Measurements from ENCODE around the gene CCDC92B. TPM values are rescaled to one million over a fixed set of nuclear protein-coding genes. Genes with fewer than 3 reads are reported as not detected.
A peak's percentile ranks its signal among the peaks of the same experiment; 100 is the strongest.

CCDC92B gene
- total RNA-seq, 4 donors from 2014 or later = 0.15 to 0.57 (median 0.35) TPM; not detected in 1

DNA sequence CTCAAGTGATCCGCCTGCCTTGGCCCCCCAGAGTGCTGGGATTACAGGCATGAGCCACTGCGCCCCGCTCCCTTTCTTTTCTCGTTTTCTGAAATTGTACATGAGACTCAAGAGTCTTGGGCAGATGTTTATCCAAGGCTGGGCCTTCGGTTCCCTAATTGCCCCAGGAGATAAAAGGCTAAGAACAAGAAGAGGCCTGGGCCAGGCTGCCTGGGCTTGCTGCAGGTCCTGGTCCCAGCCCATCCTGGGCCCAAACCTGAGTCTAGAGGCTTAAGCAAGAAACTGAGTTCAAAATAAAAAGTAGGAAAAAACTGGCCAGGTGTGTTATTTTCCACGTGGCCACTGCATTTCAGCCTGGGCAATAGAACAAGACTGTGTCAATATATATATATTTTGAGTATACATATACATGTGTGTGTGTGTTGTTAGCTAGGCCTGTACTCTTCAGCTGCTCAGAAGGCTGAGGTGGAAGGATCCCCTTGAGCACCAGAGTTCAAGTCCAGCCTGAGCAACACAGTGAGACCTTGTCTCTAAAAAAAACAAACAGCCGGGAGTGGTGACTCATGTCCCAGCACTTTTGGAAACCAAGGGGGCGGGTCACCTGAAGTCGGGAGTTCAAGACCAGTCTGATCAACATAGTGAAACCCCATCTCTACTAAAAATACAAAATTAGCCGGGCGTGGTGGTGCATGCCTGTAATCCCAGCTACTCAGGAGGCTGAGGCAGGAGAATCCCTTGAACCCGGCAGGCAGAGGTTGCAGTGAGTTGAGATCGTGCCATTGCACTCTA is 31.1 kb downstream of the CCDC92B start:
- peak overlapping the region; percentile 28 to 74 (median 40) for H3K27ac ChIP-seq
- peaks cover 0 to 3% (median 0%) of the 10 kb centered on the region in 3 donors for H3K36me3 ChIP-seq
- TF ChIP-seq, protein P1, sequence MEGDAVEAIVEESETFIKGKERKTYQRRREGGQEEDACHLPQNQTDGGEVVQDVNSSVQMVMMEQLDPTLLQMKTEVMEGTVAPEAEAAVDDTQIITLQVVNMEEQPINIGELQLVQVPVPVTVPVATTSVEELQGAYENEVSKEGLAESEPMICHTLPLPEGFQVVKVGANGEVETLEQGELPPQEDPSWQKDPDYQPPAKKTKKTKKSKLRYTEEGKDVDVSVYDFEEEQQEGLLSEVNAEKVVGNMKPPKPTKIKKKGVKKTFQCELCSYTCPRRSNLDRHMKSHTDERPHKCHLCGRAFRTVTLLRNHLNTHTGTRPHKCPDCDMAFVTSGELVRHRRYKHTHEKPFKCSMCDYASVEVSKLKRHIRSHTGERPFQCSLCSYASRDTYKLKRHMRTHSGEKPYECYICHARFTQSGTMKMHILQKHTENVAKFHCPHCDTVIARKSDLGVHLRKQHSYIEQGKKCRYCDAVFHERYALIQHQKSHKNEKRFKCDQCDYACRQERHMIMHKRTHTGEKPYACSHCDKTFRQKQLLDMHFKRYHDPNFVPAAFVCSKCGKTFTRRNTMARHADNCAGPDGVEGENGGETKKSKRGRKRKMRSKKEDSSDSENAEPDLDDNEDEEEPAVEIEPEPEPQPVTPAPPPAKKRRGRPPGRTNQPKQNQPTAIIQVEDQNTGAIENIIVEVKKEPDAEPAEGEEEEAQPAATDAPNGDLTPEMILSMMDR (IDR thresholded peaks at IDR 0.05) = no peak
- TF ChIP-seq POLR2A (IDR thresholded peaks at IDR 0.05) = no peak
- no peak for DNase-seq
- H3K4me3 ChIP-seq = no peak overlapping the region
- H3K27me3 ChIP-seq = peaks cover 0 to 10% (median 0%) of the 10 kb centered on the region in 4 donors
- intact Hi-C loops (cut with DNase I) = no loop called here
- no peaks in the 10 kb centered on the region for H3K9me3 ChIP-seq
- 31 to 43% methylated on average over 10 to 13 of the region's 13 CpGs for WGBS, 2 donors
- peaks cover under 1 to 37% (median 3%) of the 10 kb centered on the region in 3 donors for H3K4me1 ChIP-seq

DNA sequence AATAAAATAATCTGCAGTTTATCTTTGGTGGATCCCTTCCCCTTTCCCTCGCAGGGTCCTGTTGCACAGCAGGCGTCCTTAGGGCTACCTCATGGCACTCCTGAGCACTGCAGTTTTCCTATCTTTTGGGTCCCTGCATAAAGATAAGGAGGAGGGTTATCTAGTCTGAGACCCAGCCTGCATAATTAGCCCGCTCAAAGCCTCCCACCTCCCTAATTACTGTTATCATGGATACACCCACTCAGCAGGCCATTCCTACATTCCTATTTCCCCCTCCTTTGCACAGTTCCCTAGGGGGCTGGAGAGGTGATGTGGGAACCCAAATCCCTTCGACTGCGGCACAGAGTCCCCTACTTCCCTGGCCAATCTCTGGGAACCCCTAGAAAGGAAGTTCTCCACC is 32.8 kb downstream of the CCDC92B start:
- TF ChIP-seq POLR2A (IDR thresholded peaks at IDR 0.05) = no peak
- TF ChIP-seq, protein P1 (IDR thresholded peaks at IDR 0.05) = no peak
- intact Hi-C loops (cut with DNase I) = no loop called here
- peaks cover 12 to 50% (median 15%) of the 10 kb centered on the region in 3 donors for H3K4me1 ChIP-seq

DNA sequence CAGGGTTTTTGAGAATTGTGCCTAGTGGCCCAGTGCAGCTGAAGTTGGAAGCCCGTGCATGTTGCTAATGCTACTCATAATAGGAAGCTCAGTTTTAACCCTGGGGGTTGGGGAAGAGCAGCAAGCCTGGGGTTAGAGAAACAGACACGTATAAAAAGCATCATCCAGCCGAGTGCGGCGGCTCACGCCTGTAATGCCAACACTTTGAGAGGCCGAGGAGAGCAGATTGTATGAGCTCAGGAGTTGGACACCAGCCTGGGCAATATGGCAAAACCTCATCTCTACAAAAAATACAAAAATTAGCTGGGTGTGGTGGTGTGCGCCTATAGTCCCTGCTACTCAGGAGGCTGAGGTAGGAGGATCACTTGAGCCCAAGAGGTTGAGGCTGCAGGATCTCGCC is 35.6 kb downstream of the CCDC92B start:
- no peaks in the 10 kb centered on the region for H3K9me3 ChIP-seq
- H3K4me1 ChIP-seq = peaks cover 31 to 60% (median 34%) of the 10 kb centered on the region in 3 donors
- 87 to 95% methylated on average over 7 to 9 of the region's 9 CpGs for WGBS, 2 donors
- no peak for DNase-seq
- H3K36me3 ChIP-seq = peaks cover 0 to 3% (median 0%) of the 10 kb centered on the region in 3 donors
- H3K27me3 ChIP-seq = no peaks in the 10 kb centered on the region
- H3K27ac ChIP-seq = no peak overlapping the region
- TF ChIP-seq, protein P1 (IDR thresholded peaks at IDR 0.05) = no peak
- TF ChIP-seq POLR2A (IDR thresholded peaks at IDR 0.05) = no peak
- intact Hi-C loops (cut with DNase I) = no loop called here
- H3K4me3 ChIP-seq = no peak overlapping the region

More for the DNA sequence above, 32.8 kb downstream of the CCDC92B start:
- WGBS, 2 donors = 79% methylated on average over 3 to 5 of the region's 5 CpGs
- Histone ChIP-seq H3K27ac (no peak overlapping the region), H3K27me3 (no peaks in the 10 kb centered on the region), H3K4me3 (no peak overlapping the region), H3K36me3 (peaks cover 0 to 3% (median 0%) of the 10 kb centered on the region in 3 donors), H3K9me3 (no peaks in the 10 kb centered on the region)
- DNase-seq = no peak

DNA sequence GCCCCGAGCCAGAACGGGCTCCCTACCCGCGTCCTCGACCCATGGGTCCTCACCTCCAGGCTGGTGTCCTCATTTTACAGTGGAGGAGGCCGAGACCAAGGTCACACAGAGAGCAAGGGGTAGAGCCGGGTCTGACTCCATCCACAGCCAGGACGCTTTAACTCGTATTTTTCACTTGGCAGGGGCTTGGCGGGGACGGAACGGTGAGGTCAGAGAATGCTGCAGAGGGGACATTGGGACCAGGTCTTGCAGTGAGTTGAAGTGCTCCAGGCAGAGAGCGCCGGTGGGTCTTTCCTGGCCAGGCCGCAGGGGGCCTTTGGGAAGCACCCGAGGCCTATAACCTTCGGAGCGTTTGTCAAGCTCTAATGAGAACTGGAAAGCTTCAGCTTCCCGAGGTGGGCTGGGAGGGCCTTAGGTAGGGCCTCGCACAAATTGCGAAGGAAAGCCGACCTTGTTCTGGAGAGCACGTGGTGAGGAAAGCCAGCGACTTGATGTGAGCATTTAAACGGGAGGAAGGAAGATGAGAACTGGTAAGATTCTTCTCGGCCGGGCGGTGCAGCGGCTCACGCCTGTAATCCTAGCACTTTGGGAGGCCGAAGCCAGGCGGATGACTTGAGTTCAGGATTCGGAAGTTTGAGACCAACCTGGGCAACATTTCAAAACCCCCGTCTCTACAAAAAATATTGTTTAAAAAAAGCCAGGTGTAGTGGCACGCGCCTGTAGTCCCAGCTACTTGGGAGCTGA is 37.0 kb downstream of the CCDC92B start:
- H3K4me1 ChIP-seq = peaks cover 42 to 60% (median 48%) of the 10 kb centered on the region in 3 donors

More for the DNA sequence above, 37.0 kb downstream of the CCDC92B start:
- intact Hi-C loops (cut with DNase I) = no loop called here
- Histone ChIP-seq H3K27me3 (no peaks in the 10 kb centered on the region), H3K36me3 (peaks cover 0 to 3% (median 0%) of the 10 kb centered on the region in 3 donors), H3K9me3 (no peaks in the 10 kb centered on the region), H3K4me3 (peak overlapping the region; percentile 84 to 99 (median 94)), H3K27ac (peak overlapping the region; percentile 91 to 96 (median 92))
- no peak for DNase-seq
- WGBS, 2 donors = 52 to 61% methylated on average over 21 to 22 of the region's 36 CpGs
- TF ChIP-seq POLR2A (IDR thresholded peaks at IDR 0.05) = no peak
- TF ChIP-seq, protein P1 (IDR thresholded peaks at IDR 0.05) = no peak

Data from esophagus squamous epithelium (tissue), 5 donors.